Limb (tissue), 2 donors: Measurements from ENCODE around the gene PIP4K2C.

Experiments used
- DNase-seq, 2 donors: peaks; one replicate each; pipeline ENCODE4 v3.0.0-alpha.2; 2016; ENCODE audit errors: extremely low spot score in 2 of 2

PIP4K2C gene

DNA sequence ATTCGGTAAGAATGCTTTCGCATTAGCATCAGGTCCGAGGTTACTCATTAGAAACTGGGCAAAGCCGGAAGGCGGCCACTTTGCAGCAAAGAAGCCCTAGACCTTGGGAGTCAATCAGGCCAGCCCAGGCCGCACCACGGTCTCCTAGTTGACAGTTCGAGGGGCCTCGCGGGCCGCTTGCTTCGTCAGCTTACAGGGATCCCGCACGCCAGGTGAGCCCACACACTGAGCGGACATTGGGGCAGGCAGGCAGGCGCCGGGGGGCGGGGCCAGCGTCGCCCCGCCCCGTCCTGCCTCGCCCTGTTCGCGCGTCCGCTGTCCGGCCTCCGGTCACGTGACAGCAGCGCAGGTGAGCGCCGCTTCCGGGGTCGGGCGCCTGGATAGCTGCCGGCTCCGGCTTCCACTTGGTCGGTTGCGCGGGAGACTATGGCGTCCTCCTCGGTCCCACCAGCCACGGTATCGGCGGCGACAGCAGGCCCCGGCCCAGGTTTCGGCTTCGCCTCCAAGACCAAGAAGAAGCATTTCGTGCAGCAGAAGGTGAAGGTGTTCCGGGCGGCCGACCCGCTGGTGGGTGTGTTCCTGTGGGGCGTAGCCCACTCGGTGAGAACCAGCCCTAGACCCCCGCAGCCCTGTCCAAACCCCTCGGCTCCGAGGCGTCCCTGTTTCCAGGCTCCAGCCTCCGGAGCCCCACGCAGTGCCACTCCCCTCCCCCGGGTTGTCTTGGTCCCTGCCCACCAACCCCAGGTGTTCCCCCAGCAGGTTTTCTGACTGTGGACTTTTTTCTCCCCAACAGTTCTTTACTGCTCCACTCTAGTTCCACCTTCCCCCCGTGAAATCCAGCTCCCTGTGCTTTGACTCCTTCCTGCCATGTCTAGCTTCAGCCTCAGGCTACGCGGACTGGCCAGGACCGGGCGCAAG lies at the start of gene PIP4K2C:
Gene PIP4K2C, plus strand, starts transcription at position 329 of the 918 bp plus-strand sequence. Its CDS starts 98 bp downstream, at position 427.
- DNase-seq: peak; percentile 47 to 81

GRCh38 chr12:57541717-57542116 lies 49.3 kb upstream of the PIP4K2C start:
- DNase-seq: no peak

GRCh38 chr12:57543581-57543980 lies 47.4 kb upstream of the PIP4K2C start:
- DNase-seq: no peak

DNA sequence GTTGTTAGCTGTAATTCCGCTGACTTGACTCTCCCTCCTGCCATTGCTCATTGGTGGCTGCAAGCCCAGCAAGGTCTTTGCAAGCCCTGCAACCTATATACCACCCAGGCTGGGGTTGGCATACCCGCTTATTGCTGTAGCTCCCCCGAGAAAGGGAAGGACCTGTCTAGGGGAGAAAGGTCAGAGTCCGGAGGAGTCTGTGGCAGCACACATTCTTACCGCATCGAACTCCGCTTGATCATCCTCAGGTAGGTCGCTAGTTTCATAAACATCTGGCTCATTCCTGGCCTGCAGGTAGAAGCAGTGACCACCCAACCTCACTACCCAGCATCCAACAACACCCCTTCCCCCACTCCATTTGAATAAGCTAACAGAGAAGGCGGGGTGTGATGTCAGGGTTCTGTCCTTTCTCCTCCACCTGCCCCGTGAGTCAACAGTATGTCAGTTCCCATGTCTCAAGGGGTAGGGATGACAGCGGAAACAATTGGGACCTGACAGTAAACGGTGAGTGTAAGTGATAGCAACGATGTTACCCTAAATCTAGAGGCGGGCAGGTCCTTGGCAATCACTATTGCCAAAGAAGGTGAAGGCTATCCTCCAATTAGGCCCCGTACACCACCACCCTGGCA lies 45.1 kb upstream of the PIP4K2C start:
- no peak for DNase-seq

- peak; percentile 97 to 98 for DNase-seq
Observed at GRCh38 chr12:57546438-57547287, 44.3 kb upstream of the PIP4K2C start, which contains the start of gene DCTN2. Gene DCTN2, minus strand, starts transcription at chr12:57547192. Its CDS starts 129 bp downstream, at chr12:57547063.

- DNase-seq: no peak
Observed at GRCh38 chr12:57547288-57548012, 43.5 kb upstream of the PIP4K2C start.

DNA sequence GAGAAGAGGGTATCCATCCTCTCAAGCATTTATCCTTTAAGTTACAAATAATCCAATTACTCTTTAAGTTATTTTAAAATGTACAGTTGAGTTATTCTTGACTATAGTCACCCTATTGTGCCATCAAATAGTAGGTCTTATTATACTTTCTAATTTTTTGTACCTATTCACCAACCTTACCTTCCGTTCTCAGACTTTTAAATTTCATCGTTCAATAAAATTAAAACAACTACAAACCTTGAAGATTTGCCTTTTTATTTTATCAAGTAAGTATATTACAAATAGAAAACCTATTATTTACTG lies 43.0 kb upstream of the PIP4K2C start:
- no peak for DNase-seq

DNA sequence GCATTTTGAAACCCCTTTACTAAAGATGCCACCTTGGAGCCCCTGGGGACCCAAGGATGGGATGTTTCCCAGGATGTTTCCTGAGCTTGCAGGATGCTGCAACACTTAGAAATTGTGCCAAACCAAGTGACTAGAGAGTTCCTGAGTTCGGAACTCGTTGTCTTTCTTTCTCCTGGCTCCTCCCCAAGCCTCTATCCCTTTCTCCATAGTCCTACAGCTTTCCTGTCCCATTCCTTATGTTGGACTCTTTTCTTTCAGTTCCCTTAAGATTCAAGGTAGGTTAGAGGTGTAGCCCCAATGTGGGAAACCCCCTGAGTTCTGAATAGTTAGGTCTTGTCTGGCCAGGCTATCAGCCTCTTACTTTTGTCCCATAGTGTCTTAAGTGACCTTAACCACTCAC lies 42.5 kb upstream of the PIP4K2C start:
- no peak for DNase-seq

DNA sequence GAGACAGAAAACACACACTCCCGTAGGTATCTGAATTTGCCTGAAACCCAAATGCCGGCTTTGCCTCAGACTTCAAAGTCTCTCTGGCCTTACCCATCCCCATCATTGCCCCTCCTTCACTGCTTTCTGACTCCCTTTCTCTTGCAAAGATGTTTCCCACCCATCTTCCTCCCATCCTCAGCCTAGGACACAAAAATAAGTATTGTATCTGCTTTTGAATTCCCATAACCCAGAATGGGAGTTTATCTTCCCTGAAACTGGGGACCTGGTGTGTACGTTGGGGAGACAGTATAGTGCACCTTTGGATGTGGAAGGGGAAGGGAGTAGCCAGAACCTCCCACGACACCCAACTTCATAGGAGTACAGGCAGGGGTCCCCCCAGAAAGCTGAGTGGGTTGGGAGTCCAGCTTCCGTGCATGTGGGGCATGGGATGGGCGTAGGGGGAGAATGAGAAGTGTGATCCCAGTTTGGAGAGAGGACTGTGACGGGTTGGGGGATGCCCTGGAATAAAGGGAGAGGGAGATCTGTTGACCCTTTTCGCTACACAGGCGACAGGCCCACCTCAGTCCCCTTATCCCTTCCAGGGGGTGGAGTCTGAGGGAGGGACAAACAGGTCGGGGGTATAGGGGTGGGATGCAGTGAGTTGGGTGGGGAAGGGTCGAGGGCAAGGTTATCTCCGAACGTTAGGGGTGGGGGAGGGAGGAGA lies 41.6 kb upstream of the PIP4K2C start:
- no peak for DNase-seq

GRCh38 chr12:57549909-57550640 lies 40.9 kb upstream of the PIP4K2C start, which contains the start of gene KIF5A:
Gene KIF5A, plus strand, starts transcription at chr12:57550044. Its CDS starts 228 bp downstream, at chr12:57550272.
- peak in 1 of 2 donors; percentile 73 for DNase-seq

- no peak for DNase-seq
Observed at GRCh38 chr12:57550641-57551549, 40.1 kb upstream of the PIP4K2C start.

- no peak for DNase-seq
Observed at GRCh38 chr12:57551637-57552305, 39.2 kb upstream of the PIP4K2C start.

DNA sequence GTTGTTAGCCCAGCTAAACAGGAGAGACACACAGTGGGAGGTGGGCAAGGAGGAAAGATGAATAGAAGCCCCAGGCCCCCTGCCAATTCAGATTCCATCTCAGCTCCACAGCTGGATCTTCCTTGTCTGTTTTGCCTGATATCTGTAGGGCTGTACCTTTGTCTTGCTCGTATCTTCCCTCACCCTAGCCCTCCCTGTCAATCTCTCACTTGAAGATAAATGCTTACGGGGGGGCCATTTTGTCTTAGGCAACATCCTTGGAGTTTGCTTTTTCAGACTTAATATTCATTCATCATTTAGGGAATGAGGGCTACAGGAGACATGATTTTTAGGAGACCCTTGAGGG lies 38.7 kb upstream of the PIP4K2C start:
- DNase-seq: no peak

GRCh38 chr12:57552835-57553313 lies 38.1 kb upstream of the PIP4K2C start:
- DNase-seq: no peak

- peak in 1 of 2 donors; percentile 47 for DNase-seq
Observed at GRCh38 chr12:57553343-57554202, 37.4 kb upstream of the PIP4K2C start.

GRCh38 chr12:57554453-57554852 lies 36.5 kb upstream of the PIP4K2C start:
- no peak for DNase-seq

- DNase-seq: no peak
Observed at GRCh38 chr12:57554897-57555296, 36.1 kb upstream of the PIP4K2C start.
